ENCODE data around the gene ABLIM1.
"Not testable (repeated sequence)": the region's sequence is repeated elsewhere in the genome, so short reads cannot be mapped to it uniquely, and the experiment has no call there.

Gene ABLIM1

DNA sequence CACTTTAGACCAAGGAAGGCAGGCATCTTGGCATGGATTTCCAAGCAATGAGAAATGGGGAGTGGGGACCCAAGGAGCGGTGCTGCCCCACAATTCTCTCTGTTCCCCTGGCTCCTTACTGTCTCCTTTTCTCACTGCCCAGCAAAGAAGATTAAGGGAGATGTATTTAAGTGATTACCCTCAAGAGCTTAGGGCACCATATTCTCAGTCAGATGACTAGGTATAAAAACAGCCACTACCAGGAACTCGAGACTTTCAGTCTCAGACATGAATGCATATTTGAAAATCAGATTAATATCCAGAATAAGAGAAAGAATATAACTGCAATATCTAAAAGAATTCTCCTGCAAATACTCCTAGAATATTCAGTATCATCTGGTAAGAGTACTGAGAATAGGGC, at the start of gene ABLIM1:
Gene ABLIM1 (minus strand): TSS at position 101 of the 400 bp plus-strand sequence. CDS start 75 bp downstream, at position 26.
- DNase-seq: no peak

- DNase-seq: no peak
Observed at GRCh38 chr10:114706458-114707055, 48.5 kb upstream of the ABLIM1 start.

DNA sequence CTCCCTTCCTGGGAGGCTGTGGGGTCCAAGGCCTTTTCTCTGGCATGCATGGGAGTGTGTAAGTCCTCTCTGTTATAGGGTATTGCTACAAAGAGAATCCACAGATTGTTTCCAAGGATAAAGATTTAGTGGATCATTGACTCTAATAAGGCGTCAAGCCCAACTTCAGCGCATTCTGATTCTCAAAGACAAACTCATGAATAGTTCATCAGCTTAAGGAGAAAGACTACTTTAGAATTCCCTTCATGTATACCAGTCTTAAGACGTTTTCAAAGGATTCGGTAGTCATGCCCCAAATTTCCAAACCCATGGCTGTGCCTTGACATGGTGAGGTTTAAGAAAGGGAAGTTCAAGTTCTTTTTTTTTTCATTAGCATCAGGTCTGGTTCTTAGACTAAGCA, 46.6 kb upstream of the ABLIM1 start:
- DNase-seq: no peak

DNA sequence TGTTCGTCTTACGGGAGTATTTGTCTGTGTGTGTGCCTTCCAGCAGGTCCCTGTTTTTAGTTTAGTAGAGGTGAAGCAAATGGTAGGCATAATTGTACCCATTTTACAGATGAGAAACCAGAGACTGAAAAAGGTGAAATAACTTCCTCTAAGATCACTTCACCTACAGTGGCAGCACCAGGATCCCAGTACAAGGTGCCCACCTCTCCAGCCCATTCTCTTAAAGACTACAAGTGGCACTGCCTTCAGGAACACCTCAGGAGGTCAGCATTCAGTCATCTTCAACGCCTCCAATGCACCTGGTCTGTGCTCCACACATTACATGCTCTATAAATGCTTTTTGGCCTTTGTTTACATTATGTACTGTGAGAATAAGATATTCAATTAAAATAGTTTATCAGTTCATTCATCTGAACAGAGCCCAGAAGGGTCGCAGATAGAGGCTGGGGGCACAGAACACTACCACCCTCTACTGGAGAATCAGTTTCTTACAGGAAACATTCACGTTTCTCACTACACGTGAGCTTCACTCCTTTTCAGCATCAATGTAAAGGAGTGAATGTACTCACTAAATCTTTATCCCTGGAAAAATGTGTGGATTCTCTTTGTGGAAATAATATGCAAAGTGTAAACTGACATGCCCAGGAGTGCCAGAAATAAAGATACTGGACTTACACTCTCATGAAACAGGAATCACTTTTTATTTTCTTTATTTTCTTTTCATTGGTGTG, 45.5 kb upstream of the ABLIM1 start:
- peak; percentile 48 for DNase-seq

- DNase-seq: peak; percentile 74
Observed at GRCh38 chr10:114698271-114699061, 40.4 kb upstream of the ABLIM1 start.

- no peak for DNase-seq
Observed at GRCh38 chr10:114697061-114697598, 39.1 kb upstream of the ABLIM1 start.

DNA sequence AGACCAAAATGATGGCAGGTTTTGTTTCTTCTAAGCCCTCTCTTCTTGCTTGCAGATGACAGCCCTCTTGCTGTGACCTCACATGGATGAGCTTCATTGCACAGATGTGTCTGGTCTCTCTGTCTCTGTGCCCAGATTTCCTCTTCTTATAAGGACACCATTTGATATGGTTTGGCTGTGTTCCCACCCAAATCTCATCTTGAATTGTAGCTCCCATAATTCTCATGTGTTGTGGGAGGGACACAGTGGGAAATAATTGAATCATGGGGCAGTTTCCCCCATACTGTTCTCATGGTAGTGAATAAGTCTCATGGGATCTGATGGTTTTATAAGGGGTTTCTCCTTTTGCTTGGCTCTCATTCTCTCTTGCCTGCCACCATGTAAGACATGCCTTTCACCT, 38.2 kb upstream of the ABLIM1 start:
- not testable (repeated sequence) for DNase-seq

GRCh38 chr10:114694752-114695151, 36.7 kb upstream of the ABLIM1 start:
- DNase-seq: no peak

GRCh38 chr10:114694062-114694461, 36.0 kb upstream of the ABLIM1 start:
- no peak for DNase-seq

- peak; percentile 74 for DNase-seq
Observed at GRCh38 chr10:114691442-114691941, 33.4 kb upstream of the ABLIM1 start.

GRCh38 chr10:114688786-114689185, 30.7 kb upstream of the ABLIM1 start:
- DNase-seq: no peak

- no peak for DNase-seq
Observed at GRCh38 chr10:114687459-114687858, 29.4 kb upstream of the ABLIM1 start.

DNA sequence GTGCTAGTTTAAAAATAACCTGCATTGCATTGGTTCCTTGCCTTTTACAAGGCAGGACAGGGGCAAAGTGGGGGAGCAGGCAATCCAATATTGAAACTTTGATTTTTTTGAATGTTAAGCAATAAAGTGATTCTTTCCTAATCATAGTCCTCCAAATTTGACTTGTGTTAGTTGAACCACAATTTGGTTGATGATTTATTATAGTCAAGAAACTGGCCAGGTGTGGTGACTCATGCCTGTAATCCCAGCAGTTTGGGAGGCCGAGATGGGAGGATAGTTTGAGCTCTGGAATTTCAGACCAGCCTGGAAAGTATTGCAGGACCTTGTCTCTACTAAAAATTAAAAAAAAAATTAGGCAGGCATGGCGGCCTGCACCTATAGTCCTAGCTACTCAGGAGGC, 27.9 kb upstream of the ABLIM1 start:
- DNase-seq: peak; percentile 28

- DNase-seq: no peak
Observed at GRCh38 chr10:114685456-114685855, 27.4 kb upstream of the ABLIM1 start.

GRCh38 chr10:114684822-114685209, 26.7 kb upstream of the ABLIM1 start:
- peak; percentile 75 for DNase-seq

DNA sequence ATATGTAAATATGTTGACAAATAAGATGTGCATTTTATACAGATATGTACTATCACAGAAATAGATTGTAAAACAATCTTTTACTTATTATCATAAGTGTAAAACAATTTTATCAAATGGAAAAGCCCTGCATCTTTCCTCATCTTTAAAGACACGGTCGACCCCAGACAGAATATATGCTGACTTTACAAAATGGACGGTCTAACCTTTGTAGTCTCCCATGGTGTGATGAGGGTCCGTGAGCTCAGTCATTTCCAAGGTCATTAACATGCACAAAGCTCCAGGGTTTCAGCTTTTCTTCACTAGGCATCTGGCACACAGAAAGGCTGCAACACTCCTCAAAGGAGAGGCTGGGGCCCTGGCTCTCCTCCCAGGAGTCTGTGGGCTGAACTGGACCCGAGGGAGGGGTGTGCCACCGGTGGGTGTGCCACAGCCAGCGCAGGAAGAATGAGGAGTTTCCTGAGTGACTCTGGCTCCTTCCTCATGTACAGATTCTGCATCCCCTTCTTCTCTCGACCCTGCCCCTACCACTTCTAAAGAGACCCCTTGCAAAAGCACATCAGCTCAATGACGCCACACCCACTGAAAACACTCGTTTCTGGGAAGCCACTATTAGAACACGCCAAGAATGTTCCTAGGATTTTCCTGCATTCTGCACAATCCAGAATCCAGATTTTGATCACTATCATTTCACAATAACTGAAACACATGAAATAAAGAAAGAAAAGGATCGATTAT, 26.2 kb upstream of the ABLIM1 start:
- peak; percentile 55 for DNase-seq

GRCh38 chr10:114683593-114683992, 25.5 kb upstream of the ABLIM1 start:
- no peak for DNase-seq

GRCh38 chr10:114683162-114683561, 25.1 kb upstream of the ABLIM1 start:
- DNase-seq: no peak

GRCh38 chr10:114682532-114682931, 24.5 kb upstream of the ABLIM1 start:
- no peak for DNase-seq

GRCh38 chr10:114682121-114682520, 24.0 kb upstream of the ABLIM1 start:
- DNase-seq: no peak

- DNase-seq: peak; percentile 24
Observed at GRCh38 chr10:114681542-114681941, 23.5 kb upstream of the ABLIM1 start.

GRCh38 chr10:114680543-114681117, 22.6 kb upstream of the ABLIM1 start:
- DNase-seq: no peak
